Measurements from ENCODE around the gene RASA4B.

The RASA4B gene

DNA sequence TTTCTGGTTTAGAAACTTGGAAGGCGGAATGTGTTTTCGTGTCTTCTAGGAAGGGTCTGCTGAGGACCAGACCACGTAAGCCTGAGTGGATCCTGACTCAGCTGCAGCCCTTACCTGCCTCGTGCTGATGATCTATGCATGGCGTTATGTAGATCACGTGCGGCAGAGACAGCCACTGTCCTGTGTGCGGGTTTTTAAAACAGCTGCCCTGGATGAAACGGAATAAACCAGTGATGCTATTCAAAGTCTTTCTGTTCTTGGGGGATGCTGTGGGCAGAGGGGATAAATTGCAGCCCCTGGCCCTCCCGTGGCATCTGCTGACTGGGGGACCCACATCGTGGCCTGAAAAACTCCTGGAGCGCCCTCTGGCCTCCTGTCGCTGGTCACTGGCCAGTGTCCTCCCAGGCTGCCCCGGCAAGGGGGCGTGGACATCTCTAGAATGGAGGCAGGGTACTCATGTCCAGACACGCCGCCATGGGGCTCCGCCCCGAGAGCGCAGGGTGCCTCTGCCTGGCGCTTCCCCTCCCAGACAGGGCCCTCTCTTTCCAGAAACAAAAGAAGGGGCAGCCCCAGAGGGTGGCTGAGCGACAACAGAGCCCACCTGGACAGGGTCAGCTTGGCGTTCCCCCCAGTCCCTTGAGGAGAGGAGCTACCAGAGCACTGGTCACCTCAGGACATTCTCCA lies 66.1 kb downstream of the RASA4B start:
- no peak for DNase-seq

GRCh38 chr7:102450242-102450641 lies 67.3 kb downstream of the RASA4B start:
- no peak for DNase-seq

DNA sequence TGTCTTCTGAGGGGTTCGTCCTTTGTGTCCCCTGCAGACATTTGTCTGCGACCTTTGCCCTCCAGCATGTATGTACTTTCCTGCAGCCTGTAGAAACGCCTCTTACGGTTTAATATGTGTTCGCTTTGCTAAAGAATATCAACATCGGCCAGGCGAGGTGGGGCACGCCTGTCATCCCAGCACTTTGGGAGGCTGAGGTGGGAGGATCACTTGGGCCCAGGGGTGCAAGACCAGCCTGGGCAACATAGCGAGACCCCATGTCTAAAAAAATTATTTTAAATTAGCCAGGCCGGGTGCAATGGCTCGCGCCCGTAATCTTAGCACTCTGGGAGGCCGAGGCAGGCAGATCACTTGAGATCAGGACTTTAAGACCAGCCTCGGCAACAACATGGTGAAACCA lies 68.4 kb downstream of the RASA4B start:
- no peak for DNase-seq

DNA sequence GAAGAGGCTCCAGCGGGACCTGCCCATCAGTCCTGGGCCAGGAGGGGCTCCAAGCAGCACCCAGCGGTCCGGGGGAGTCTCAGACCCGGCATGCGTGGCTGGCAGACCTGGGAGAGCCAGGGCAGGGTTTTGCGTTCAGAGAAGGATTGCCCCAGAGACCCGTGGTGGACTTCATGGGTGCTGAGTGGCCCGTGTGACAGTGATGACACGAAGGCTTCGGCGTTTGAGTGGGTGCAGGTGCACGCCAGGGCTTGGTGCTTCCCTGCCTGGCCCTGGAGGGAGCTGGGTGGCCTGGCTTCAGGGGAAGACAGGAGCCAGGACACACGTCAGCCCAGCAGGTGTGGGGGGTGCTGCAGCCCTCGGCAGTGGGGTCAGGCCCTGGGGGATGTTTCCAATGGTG lies 70.3 kb downstream of the RASA4B start:
- DNase-seq, result no peak

- DNase-seq, result no peak
These were observed 71.0 kb downstream of the RASA4B start for GRCh38 chr7:102446387-102447156.

DNA sequence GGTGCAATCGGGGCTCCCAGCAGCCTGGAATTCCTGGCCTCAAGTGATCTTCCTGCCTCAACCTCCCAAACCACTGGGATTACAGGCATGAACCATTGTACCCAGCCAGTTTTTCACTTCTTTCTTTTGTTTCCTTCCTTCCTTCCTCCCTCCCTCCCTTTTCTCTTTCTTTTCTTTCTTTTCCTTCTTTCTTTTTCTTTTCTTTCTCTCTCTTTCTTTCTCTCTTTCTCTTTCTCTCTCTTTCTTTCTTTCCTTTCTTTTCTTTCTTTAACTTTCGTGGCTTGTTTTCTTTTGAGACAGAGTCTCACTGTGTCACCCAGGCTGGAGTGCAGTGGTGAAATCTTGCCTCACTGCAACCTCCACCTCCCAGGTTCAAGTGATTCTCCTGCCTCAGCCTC lies 71.9 kb downstream of the RASA4B start:
- no peak for DNase-seq

GRCh38 chr7:102444961-102445673 lies 72.5 kb downstream of the RASA4B start:
- no peak for DNase-seq

- peak; percentile 79 for DNase-seq
These were observed 77.4 kb downstream of the RASA4B start for GRCh38 chr7:102439963-102440795.

DNA sequence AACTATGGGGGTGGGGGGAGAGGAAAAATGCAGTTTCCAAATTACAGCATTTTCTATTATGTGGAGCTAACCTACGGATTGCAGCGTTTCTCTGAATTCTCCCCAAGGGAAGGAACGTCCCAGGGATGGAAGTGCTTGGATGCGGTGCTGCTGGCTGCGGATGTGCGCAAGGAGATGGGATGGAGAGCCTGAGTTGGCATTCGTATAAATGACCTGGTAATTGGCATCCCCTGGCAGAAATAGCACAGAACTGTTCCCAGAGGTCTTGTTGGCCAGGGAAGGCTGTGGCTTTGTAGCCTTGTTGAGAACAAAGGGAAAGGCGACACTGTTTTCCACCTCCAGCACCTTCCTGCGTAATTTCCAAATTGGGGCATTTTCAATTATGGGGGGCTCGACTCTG lies 81.5 kb downstream of the RASA4B start:
- no peak for DNase-seq

GRCh38 chr7:102434039-102434486 lies 83.5 kb downstream of the RASA4B start:
- DNase-seq, result no peak

GRCh38 chr7:102433219-102434038 lies 84.1 kb downstream of the RASA4B start, which contains the start of gene ORAI2:
TSS of gene ORAI2 (plus strand) at chr7:102433575. CDS start at chr7:102438957, 5,382 bp downstream.
- DNase-seq, result peak; percentile 69
